Spleen (tissue), 7 donors: ENCODE results near the gene TMEM132C.

Experiments used
- CTCF ChIP-seq, 11 experiments: fragments of 200-600 bp in 7 of 11; fragments of 450-650 bp in 4 of 11; sonication (generic) in 4 of 11; IDR thresholded peaks in 8 of 11; conservative IDR thresholded peaks in 3 of 11; 1 replicate in 7 of 11; 2 replicates in 4 of 11; pipeline versions ENCODE4 v1.4.0 to v1.8.0; 2016 to 2021; ENCODE audit warnings: antibody characterized with exemption in 11 of 11, inconsistent platforms in 4 of 11, mild to moderate bottlenecking in 1 of 11
- POLR2A ChIP-seq, 3 donors: fragments of 450-650 bp; IDR thresholded peaks; one replicate each; pipeline ENCODE4 v1.5.1; 2017; ENCODE audit warnings: antibody characterized with exemption in 3 of 3, mild to moderate bottlenecking in 1 of 3
- donor health status: DM: no; HTN: no; CAD: no; lungs with moderate emphysema.
- donor health status: DM: no; HTN: no; CAD: no.
- donor health status: DM: no; HTN: no; CAD: no.

DNA sequence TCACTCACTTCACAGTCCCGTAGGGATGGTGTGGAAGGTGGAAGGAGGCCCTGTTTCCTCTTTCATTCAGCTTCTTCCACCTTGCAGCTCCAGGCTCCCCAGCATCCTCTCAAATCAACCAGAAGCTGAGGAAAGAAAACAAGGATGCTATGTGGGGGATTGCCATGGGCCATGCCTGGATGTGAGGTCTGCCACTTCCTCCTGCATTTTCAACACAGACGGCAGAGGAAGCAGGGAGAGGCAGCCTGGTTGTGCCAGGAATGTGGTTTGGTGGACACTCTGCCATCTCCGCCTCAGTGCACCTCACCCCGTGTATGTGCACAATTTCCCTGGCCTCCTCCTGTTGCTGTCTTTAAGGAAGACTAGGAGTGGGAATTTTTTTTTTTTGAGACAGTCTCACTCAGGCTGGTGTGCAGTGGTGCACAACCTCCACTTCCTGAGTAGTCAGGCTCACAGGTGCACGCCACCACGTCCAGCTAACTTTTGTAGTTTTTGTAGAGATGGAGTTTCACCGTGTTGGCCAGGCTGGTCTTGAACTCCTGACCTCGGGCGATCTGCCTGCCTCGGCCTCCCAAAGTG lies 457.6 kb downstream of the TMEM132C start:
- TF ChIP-seq CTCF (IDR thresholded peaks at IDR 0.05 in 8 of 11, conservative IDR thresholded peaks at IDR 0.05 in 3 of 11) (no peak), POLR2A (IDR thresholded peaks at IDR 0.05) (no peak)
